GM18907 (cell line): ENCODE data around the gene TMEM143.
A peak's percentile ranks its signal among the peaks of the same experiment; 100 is the strongest.
"Not testable (repeated sequence)": the region's sequence is repeated elsewhere in the genome, so short reads cannot be mapped to it uniquely, and the experiment has no call there.

ENCODE experiments used
- ATAC-seq: cut with Tn5 transposase; IDR thresholded peaks from one replicate; pipeline ENCODE4 v1.9.1; 2021; ENCODE audit warnings: mild to moderate bottlenecking, moderate library complexity; ENCODE audit not compliant: unreplicated experiment

TMEM143 gene

GRCh38 chr19:48363810-48364597 lies at the start of gene TMEM143, which contains the start of gene SYNGR4:
TSS of gene TMEM143 (minus strand) at chr19:48363940. CDS start at chr19:48363920, 20 bp downstream.
TSS of gene SYNGR4 (plus strand) at chr19:48364367. CDS start at chr19:48365843, 1,476 bp downstream.
- peak; percentile 82 for ATAC-seq

DNA sequence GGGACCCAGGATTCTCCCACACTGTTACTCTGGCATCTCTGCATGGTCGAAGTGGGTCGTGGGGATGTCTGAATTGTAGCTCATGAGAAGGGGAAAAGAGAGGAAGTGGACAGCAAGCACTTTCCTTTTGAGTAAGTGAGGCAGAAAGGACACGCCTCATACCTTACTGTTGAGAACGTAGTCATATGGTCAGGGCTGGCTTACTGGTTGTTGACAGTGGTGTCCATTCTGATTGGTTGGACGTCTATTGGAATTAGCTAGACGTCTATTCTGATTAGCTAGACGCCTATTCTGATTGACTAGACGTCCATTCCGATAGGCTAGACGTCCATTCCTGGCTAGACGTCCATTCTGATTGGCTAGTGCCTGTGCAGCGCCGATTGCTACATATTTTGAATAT lies 42.1 kb upstream of the TMEM143 start:
- ATAC-seq = no peak

DNA sequence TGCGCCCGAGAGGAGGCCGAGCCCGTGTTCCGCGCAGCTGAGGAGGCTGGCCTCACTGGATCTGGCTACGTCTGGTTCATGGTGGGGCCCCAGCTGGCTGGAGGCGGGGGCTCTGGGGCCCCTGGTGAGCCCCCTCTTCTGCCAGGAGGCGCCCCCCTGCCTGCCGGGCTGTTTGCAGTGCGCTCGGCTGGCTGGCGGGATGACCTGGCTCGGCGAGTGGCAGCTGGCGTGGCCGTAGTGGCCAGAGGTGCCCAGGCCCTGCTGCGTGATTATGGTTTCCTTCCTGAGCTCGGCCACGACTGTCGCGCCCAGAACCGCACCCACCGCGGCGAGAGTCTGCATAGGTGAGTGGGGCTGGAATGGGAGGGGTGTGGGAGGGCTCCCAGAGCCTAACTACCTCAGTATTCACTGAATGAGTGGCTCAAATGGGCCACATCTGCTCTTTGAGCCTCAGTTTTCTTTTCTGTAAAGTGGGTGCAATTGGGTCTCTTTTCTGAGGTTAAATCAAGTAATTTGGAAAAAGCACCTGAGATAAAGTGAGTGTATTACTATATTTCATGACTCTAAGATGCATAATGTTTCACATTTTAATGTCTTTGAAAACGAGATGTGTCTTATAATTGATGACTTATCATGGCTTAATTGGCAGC lies 41.4 kb upstream of the TMEM143 start:
- no peak for ATAC-seq

DNA sequence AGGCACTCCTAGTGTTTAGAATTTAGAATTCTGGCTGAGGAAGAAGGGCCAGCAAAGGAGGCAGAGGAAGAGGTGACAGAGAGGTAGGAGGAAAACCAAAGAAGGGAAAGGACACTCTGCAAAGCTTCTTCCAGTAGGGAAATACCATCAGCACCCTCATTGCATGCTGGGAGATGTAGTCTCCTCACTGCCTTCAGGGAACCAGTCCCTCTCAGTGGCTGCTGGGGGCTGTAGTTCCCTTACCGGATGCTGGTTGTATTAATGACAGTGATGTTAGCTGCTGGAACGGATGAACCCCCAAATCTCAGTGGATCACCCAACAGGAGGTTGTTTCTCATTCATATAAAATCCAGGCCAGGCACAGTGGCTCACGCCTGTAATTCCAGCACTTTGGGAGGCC lies 39.9 kb upstream of the TMEM143 start:
- ATAC-seq = peak; percentile 57

- ATAC-seq = no peak
Measured at GRCh38 chr19:48401287-48401686, 37.5 kb upstream of the TMEM143 start.

GRCh38 chr19:48400018-48400742 lies 36.4 kb upstream of the TMEM143 start:
- no peak for ATAC-seq

GRCh38 chr19:48398375-48399235 lies 34.9 kb upstream of the TMEM143 start:
- peak; percentile 44 for ATAC-seq

DNA sequence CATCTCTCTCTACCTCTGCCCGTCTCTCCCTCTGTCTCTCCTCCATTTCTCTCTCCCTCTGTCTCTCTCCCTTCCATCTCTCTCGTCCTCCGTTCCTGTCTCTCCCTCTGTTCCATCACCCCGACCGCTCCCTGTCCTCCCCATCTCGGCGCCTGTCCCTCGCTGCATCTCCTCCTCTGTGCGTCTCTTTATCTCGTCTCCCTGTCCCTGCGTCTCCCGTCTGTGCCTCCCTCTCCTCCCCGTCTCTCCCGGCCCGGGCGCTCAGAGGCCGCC lies 34.3 kb upstream of the TMEM143 start:
- ATAC-seq = no peak

GRCh38 chr19:48397263-48398101 lies 33.7 kb upstream of the TMEM143 start:
- no peak for ATAC-seq

DNA sequence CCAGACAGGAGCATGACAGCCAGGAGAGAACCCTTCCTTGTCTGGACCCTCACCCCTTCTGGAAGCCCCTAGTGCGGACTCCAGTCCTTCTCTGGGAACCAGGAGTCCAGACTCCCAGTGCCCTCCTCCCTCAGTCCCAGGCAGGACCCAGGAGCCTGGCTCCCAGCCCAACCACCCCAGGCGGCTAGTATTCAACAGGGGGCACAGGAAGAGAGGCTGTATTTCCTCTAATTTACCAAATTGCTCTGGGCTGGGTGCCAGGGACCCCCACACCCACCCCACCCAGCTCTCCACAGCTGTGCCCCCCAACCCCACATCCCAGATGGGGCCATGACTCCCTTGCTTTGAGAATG lies 33.1 kb upstream of the TMEM143 start:
- no peak for ATAC-seq

- no peak for ATAC-seq
Measured at GRCh38 chr19:48396016-48396823, 32.5 kb upstream of the TMEM143 start.

GRCh38 chr19:48395499-48395898 lies 31.8 kb upstream of the TMEM143 start:
- no peak for ATAC-seq

- no peak for ATAC-seq
Measured at GRCh38 chr19:48395170-48395455, 31.4 kb upstream of the TMEM143 start.

DNA sequence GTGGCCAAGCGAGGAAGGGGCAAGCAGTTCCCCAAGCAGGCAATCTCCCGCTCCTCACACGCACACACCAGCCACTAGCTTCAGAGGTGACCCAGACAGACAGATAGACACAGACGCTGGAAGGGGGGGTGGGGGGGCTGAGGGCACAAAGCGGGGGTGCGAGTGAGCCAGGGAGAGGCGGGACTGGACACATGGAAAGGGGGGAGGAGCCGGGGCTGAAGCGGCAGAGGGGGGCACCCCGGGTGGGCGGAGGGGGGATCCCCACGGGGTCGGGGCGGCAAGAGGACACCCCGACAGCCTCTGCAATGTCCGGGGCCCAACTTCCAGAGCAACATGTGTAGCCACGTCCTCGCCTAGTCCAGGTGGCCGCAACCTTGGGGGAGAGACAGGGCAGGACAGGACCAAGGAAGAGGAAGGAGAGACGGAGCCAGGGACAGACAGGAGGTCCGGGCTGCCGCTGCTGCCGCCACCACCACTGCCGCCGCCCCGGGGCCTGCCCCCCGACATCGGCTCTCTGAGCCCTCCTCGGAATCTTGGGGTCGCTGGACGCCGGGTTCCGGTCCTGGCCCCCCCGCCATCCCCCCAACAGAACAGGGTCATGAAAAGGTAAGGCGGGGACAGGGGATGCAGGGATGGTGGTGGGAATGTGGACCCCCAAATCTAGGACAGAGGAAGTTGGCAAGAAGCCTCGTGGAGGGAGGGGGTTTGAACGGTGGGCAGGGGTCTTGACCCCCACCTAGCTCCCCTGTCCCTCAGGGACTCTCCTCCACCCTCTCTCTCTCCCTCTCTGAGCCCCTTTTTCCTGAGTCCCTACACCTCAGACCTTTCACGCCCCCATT lies 30.8 kb upstream of the TMEM143 start:
- no peak for ATAC-seq

GRCh38 chr19:48393559-48394330 lies 30.0 kb upstream of the TMEM143 start, which contains the start of gene GRIN2D:
TSS of gene GRIN2D (plus strand) at chr19:48393668. CDS start at chr19:48398393, 4,725 bp downstream.
- no peak for ATAC-seq

- no peak for ATAC-seq
Measured at GRCh38 chr19:48392860-48393558, 29.3 kb upstream of the TMEM143 start.

- not testable (repeated sequence) for ATAC-seq
Measured at GRCh38 chr19:48392006-48392344, 28.2 kb upstream of the TMEM143 start.
